Nephron progenitor cell (in vitro differentiated cells): Measurements from ENCODE around the gene ALOX5AP.

Experiments used
- DNase-seq: peaks from one replicate; pipeline ENCODE4 v3.0.0; 2021
- H3K27ac Mint-ChIP-seq: 2 replicates; pipeline ENCODE4 v1.8.0; 2021; ENCODE audit warnings: mild to moderate bottlenecking, moderate library complexity, mixed read lengths
- H3K27me3 Mint-ChIP-seq: 2 replicates; pipeline ENCODE4 v1.8.0; 2021; ENCODE audit warnings: mild to moderate bottlenecking, low read depth, mixed read lengths; ENCODE audit not compliant: poor library complexity
- H3K36me3 Mint-ChIP-seq: 2 replicates; pipeline ENCODE4 v1.8.0; 2021; ENCODE audit warnings: low read depth, mixed read lengths
- H3K4me1 Mint-ChIP-seq: 2 replicates; pipeline ENCODE4 v1.8.0; 2021; ENCODE audit warnings: mixed read lengths
- H3K4me3 Mint-ChIP-seq: 2 replicates; pipeline ENCODE4 v1.8.0; 2021; ENCODE audit warnings: mild to moderate bottlenecking, moderate library complexity, mixed read lengths
- H3K9me3 Mint-ChIP-seq: 2 replicates; pipeline ENCODE4 v1.8.0; 2021; ENCODE audit warnings: mild to moderate bottlenecking, moderate library complexity, mixed read lengths
- CTCF ChIP-seq: fragments of 200-600 bp; sonication (generic); IDR thresholded peaks from 2 replicates; pipeline ENCODE4 v1.5.0; 2021; ENCODE audit warnings: antibody characterized with exemption

The ALOX5AP gene

GRCh38 chr13:30810801-30811200 is 75.5 kb downstream of the ALOX5AP start:
- TF ChIP-seq CTCF, result no peak
- H3K36me3 Mint-ChIP-seq, result no peaks in the 10 kb centered on the region
- DNase-seq, result no peak
- no peaks in the 10 kb centered on the region for H3K9me3 Mint-ChIP-seq
- no peak overlapping the region for H3K4me3 Mint-ChIP-seq
- peaks cover 6% of the 10 kb centered on the region for H3K4me1 Mint-ChIP-seq
- H3K27me3 Mint-ChIP-seq, result no peaks in the 10 kb centered on the region
- no peak overlapping the region for H3K27ac Mint-ChIP-seq
